ENCODE measurements around the gene SLC16A9.
"Not testable (repeated sequence)": the region's sequence is repeated elsewhere in the genome, so short reads cannot be mapped to it uniquely, and the experiment has no call there.

Gene SLC16A9

GRCh38 chr10:59709395-59710125, at the start of gene SLC16A9:
SLC16A9 (minus strand) TSS chr10:59709850; CDS start chr10:59684291, 25,559 bp downstream.
- DNase-seq = peak; percentile 69
- peak within 1 kb of the TSS; percentile 77 for H3K4me3 Mint-ChIP-seq
- peaks cover 78% of the 10 kb centered on the region for H3K27me3 Mint-ChIP-seq

GRCh38 chr10:59757966-59758365, 48.3 kb upstream of the SLC16A9 start:
- H3K27ac Mint-ChIP-seq = no peak overlapping the region
- no peaks in the 10 kb centered on the region for H3K36me3 Mint-ChIP-seq (ENCODE audit: low read depth)
- no peaks in the 10 kb centered on the region for H3K9me3 Mint-ChIP-seq
- DNase-seq = no peak
- no peaks in the 10 kb centered on the region for H3K4me1 Mint-ChIP-seq (ENCODE audit: low read depth)
- H3K4me3 Mint-ChIP-seq = no peak overlapping the region
- no peaks in the 10 kb centered on the region for H3K27me3 Mint-ChIP-seq

More at GRCh38 chr10:59709395-59710125, at the start of gene SLC16A9:
- peaks cover 3% of the 10 kb centered on the region for H3K4me1 Mint-ChIP-seq (ENCODE audit: low read depth)
- no peak within 1 kb of the TSS for H3K27ac Mint-ChIP-seq
- no peaks in the 10 kb centered on the region for H3K9me3 Mint-ChIP-seq
- H3K36me3 Mint-ChIP-seq (ENCODE audit: low read depth) = no peaks in the 10 kb centered on the region

DNA sequence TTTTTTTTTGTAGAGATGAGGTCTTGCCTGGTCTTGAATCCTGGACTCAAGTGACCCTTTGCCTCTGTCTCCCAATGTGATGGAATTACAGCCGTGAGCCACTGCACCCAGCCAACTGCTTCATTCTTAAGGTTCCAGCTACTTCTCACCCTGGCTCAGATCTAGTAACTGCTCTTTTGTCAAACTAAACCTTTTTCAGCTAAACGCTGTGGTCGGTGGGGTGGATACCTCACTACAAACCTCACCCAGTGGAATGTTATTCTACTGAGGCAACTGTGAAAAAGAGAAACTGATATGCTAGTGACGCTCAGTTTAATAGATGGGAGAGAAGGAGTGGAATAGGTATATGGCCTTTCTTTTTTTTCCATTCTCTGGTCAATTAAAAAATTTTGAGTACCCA, 45.3 kb upstream of the SLC16A9 start:
- Mint-ChIP-seq H3K27me3 (peaks cover 11% of the 10 kb centered on the region), H3K4me1 (ENCODE audit: low read depth) (no peaks in the 10 kb centered on the region), H3K36me3 (ENCODE audit: low read depth) (no peaks in the 10 kb centered on the region), H3K9me3 (no peaks in the 10 kb centered on the region), H3K27ac (no peak overlapping the region), H3K4me3 (no peak overlapping the region)
- DNase-seq = no peak

- H3K27ac Mint-ChIP-seq = no peak within 1 kb of the TSS
- no peaks in the 10 kb centered on the region for H3K36me3 Mint-ChIP-seq (ENCODE audit: low read depth)
- peaks cover 21% of the 10 kb centered on the region for H3K27me3 Mint-ChIP-seq
- H3K4me1 Mint-ChIP-seq (ENCODE audit: low read depth) = no peaks in the 10 kb centered on the region
- H3K4me3 Mint-ChIP-seq = no peak within 1 kb of the TSS
- no peaks in the 10 kb centered on the region for H3K9me3 Mint-ChIP-seq
- no peak for DNase-seq
Measured at GRCh38 chr10:59753267-59753666, 43.6 kb upstream of the SLC16A9 start, which contains the start of gene MRLN. MRLN (minus strand) TSS chr10:59753455.

GRCh38 chr10:59752278-59752940, 42.8 kb upstream of the SLC16A9 start:
- H3K4me3 Mint-ChIP-seq = no peak overlapping the region
- no peaks in the 10 kb centered on the region for H3K4me1 Mint-ChIP-seq (ENCODE audit: low read depth)
- no peaks in the 10 kb centered on the region for H3K9me3 Mint-ChIP-seq
- DNase-seq = no peak
- H3K27me3 Mint-ChIP-seq = peaks cover 27% of the 10 kb centered on the region
- H3K27ac Mint-ChIP-seq = no peak overlapping the region
- no peaks in the 10 kb centered on the region for H3K36me3 Mint-ChIP-seq (ENCODE audit: low read depth)

GRCh38 chr10:59750155-59750945, 40.7 kb upstream of the SLC16A9 start:
- Mint-ChIP-seq H3K36me3 (ENCODE audit: low read depth) (no peaks in the 10 kb centered on the region), H3K4me1 (ENCODE audit: low read depth) (no peaks in the 10 kb centered on the region), H3K4me3 (no peak overlapping the region), H3K27ac (no peak overlapping the region), H3K9me3 (no peaks in the 10 kb centered on the region), H3K27me3 (peaks cover 27% of the 10 kb centered on the region)
- DNase-seq = no peak

DNA sequence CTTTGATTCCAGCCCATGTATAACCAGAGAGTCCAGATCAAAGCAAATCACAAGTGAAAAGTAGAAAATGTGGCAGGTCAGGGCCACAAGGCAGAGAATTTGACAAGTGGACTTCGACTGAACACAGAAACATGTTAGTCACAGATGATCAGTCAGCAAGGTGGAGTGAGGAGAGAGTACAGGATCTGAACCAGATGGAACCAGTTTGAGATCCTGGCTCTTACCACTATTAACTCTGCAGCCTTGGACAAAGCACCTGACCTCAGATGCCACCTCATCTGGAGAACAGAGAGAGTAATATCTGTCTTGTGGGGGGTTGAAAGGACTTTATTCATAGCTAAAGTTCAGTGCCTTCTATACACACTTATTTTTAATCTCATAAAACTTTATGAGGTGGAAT, 39.2 kb upstream of the SLC16A9 start:
- H3K4me1 Mint-ChIP-seq (ENCODE audit: low read depth) = no peaks in the 10 kb centered on the region
- H3K27me3 Mint-ChIP-seq = peaks cover 27% of the 10 kb centered on the region
- DNase-seq = no peak
- H3K36me3 Mint-ChIP-seq (ENCODE audit: low read depth) = no peaks in the 10 kb centered on the region
- no peaks in the 10 kb centered on the region for H3K9me3 Mint-ChIP-seq
- H3K27ac Mint-ChIP-seq = no peak overlapping the region
- no peak overlapping the region for H3K4me3 Mint-ChIP-seq

DNA sequence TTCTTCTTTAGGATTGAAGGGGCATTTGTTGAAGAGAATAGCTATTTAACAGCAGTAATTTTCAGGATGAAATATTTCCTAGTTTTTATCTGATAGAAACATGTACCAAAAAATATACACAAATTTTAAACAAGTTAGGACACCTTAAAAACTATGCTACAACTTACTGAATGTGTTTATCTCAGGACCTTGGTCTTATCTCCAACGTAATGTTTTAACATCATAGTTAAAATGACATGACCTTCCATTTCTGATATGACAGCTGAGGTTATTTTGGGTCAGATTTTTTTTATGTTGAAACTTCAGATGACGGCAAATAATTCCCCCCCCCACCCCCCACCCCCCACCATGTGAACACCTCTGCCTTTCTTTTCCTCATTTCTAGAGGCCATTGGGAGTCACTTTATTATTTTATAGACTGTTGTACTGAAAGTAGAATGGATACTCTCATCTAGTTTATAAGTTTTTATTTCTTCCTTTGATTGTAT, 35.6 kb upstream of the SLC16A9 start:
- no peaks in the 10 kb centered on the region for H3K9me3 Mint-ChIP-seq
- no peaks in the 10 kb centered on the region for H3K36me3 Mint-ChIP-seq (ENCODE audit: low read depth)
- H3K4me1 Mint-ChIP-seq (ENCODE audit: low read depth) = no peaks in the 10 kb centered on the region
- H3K4me3 Mint-ChIP-seq = no peak overlapping the region
- H3K27me3 Mint-ChIP-seq = peaks cover 17% of the 10 kb centered on the region
- no peak for DNase-seq
- H3K27ac Mint-ChIP-seq = no peak overlapping the region

- not testable (repeated sequence) for H3K27ac Mint-ChIP-seq; H3K4me3 Mint-ChIP-seq; H3K9me3 Mint-ChIP-seq; H3K4me1 Mint-ChIP-seq (ENCODE audit: low read depth); DNase-seq; H3K36me3 Mint-ChIP-seq (ENCODE audit: low read depth)
- peaks cover 16% of the 10 kb centered on the region for H3K27me3 Mint-ChIP-seq
Measured at GRCh38 chr10:59744762-59745161, 35.1 kb upstream of the SLC16A9 start.

DNA sequence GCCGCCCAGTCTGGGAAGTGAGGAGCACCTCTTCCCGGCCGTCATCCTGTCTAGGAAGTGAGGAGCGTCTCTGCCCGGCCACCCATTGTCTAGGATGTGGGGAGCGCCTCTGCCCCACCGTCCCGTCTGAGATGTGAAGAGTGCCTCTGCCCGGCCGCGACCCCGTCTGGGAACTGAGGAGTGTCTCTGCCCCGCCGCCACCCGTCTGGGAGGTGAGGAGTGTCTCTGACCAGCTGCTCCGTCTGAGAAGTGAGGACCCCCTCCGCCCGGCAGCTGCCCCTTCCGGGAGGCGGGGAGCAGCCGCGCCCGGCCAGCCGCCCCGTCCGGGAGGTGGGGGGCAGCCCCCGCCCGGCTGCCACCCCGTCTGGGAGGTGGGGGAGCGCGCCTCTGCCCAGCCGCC, 34.5 kb upstream of the SLC16A9 start:
- H3K9me3 Mint-ChIP-seq; H3K36me3 Mint-ChIP-seq (ENCODE audit: low read depth); H3K4me3 Mint-ChIP-seq; DNase-seq; H3K4me1 Mint-ChIP-seq (ENCODE audit: low read depth); H3K27ac Mint-ChIP-seq: not testable (repeated sequence)
- H3K27me3 Mint-ChIP-seq = peaks cover 13% of the 10 kb centered on the region

DNA sequence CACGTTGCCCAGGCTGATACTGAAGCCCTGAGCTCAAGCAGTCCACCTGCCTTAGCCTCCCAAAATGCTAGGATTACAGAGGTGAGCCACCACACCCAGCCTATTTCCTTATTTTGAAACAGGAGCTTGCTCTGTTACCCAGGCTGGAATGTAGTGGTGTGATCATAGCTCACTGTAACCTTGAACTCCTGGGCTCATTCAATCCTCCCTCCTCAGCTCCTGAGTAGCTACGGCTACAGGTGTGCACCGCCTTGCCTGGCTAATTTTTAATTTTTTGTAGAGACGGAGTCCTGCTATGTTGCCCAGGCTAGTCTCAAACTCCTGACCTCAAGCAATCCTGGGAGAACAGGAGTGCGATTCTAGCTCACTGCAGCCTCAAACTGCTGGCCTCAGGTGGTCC, 31.9 kb upstream of the SLC16A9 start:
- DNase-seq = no peak
- H3K4me1 Mint-ChIP-seq (ENCODE audit: low read depth) = no peaks in the 10 kb centered on the region
- H3K4me3 Mint-ChIP-seq = no peak overlapping the region
- no peaks in the 10 kb centered on the region for H3K36me3 Mint-ChIP-seq (ENCODE audit: low read depth)
- H3K27me3 Mint-ChIP-seq = peaks cover 2% of the 10 kb centered on the region
- H3K27ac Mint-ChIP-seq = no peak overlapping the region
- no peaks in the 10 kb centered on the region for H3K9me3 Mint-ChIP-seq

GRCh38 chr10:59741048-59741447, 31.4 kb upstream of the SLC16A9 start:
- Mint-ChIP-seq H3K4me3 (no peak overlapping the region), H3K27ac (no peak overlapping the region), H3K4me1 (ENCODE audit: low read depth) (no peaks in the 10 kb centered on the region), H3K36me3 (ENCODE audit: low read depth) (no peaks in the 10 kb centered on the region), H3K27me3 (peaks cover 2% of the 10 kb centered on the region), H3K9me3 (no peaks in the 10 kb centered on the region)
- no peak for DNase-seq

DNA sequence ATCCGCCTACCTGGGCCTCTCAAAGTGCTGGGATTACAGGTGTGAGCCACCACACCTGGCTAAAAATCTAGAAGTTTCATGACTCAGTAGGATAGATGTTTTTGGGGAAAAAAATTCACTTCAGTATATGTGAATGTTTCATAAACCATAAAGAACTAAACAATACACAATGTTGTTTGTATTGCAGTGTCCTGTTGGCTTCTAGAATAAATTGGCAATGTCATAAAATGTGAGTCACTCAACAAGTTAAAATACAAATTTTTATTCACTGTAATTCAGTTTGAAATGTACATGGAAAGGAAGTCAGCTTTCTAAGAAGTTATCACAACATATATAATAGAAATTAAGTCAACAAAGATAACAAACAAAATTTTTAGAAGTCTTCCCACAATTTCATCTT, 27.1 kb upstream of the SLC16A9 start:
- H3K9me3 Mint-ChIP-seq = no peaks in the 10 kb centered on the region
- H3K27ac Mint-ChIP-seq = no peak overlapping the region
- DNase-seq = no peak
- no peaks in the 10 kb centered on the region for H3K4me1 Mint-ChIP-seq (ENCODE audit: low read depth)
- no peak overlapping the region for H3K4me3 Mint-ChIP-seq
- H3K36me3 Mint-ChIP-seq (ENCODE audit: low read depth) = no peaks in the 10 kb centered on the region
- H3K27me3 Mint-ChIP-seq = peaks cover 5% of the 10 kb centered on the region

- H3K9me3 Mint-ChIP-seq = no peaks in the 10 kb centered on the region
- DNase-seq = no peak
- no peak overlapping the region for H3K27ac Mint-ChIP-seq
- no peaks in the 10 kb centered on the region for H3K4me1 Mint-ChIP-seq (ENCODE audit: low read depth)
- H3K27me3 Mint-ChIP-seq = peaks cover 5% of the 10 kb centered on the region
- no peaks in the 10 kb centered on the region for H3K36me3 Mint-ChIP-seq (ENCODE audit: low read depth)
- no peak overlapping the region for H3K4me3 Mint-ChIP-seq
Measured at GRCh38 chr10:59735296-59735695, 25.6 kb upstream of the SLC16A9 start.
